ENCODE data around the gene ZNF777.

Gene ZNF777

DNA sequence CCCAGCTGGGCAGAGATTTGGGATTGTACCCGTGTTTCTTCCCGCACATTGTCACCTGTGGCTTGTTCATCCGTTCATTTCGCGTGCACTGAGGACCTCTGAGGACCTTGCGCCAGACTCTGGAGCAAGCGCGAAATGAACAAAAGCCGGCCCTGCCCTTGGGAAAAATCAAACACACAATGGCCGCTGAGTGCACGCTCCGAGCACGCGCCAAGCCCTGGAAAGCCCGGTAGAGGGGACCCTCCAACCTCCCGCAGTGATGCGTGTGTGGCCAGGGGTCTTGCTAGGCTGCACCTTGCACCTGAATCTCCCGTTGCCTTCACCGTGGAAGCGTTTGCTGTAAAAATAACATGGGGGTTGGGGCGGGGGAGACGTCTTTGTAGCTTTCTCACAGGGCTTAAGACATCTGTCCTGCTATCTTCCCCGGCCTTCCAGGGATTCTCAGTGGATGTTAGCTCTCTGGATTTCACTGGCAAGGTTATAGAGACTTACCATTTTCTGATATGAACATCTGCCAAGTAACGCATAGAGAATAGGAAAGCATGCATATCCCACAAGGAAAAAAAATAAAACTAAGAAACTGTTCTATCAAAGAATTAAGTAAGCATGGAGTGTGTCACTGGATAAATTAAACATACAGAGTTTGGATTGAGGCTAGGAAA is 37.3 kb downstream of the ZNF777 start:
- H3K79me2 ChIP-seq (ENCODE audit: insufficient read depth, low read length), result no peaks in the 10 kb centered on the region
- H2AFZ ChIP-seq (ENCODE audit: low read length), result no peak overlapping the region
- no peaks in the 10 kb centered on the region for H3K9me3 ChIP-seq (ENCODE audit: insufficient read depth, low read depth, low read length)
- H3K4me2 ChIP-seq (ENCODE audit: low read depth, low read length, poor library complexity, severe bottlenecking), result no peak overlapping the region
- H3K27me3 ChIP-seq (ENCODE audit: insufficient read depth, low read length, poor library complexity, severe bottlenecking), result no peaks in the 10 kb centered on the region
- no peak overlapping the region for H3K4me3 ChIP-seq (ENCODE audit: low read length, poor library complexity, severe bottlenecking)
- H3K36me3 ChIP-seq (ENCODE audit: insufficient read depth, low read length), result no peaks in the 10 kb centered on the region
- no peak overlapping the region for H3K9ac ChIP-seq (ENCODE audit: low read depth, low read length, poor library complexity, severe bottlenecking)
- no peak for TF ChIP-seq EZH2phosphoT487 (IDR thresholded peaks at IDR 0.05; ENCODE audit: borderline replicate concordance)
- TF ChIP-seq, protein P1, sequence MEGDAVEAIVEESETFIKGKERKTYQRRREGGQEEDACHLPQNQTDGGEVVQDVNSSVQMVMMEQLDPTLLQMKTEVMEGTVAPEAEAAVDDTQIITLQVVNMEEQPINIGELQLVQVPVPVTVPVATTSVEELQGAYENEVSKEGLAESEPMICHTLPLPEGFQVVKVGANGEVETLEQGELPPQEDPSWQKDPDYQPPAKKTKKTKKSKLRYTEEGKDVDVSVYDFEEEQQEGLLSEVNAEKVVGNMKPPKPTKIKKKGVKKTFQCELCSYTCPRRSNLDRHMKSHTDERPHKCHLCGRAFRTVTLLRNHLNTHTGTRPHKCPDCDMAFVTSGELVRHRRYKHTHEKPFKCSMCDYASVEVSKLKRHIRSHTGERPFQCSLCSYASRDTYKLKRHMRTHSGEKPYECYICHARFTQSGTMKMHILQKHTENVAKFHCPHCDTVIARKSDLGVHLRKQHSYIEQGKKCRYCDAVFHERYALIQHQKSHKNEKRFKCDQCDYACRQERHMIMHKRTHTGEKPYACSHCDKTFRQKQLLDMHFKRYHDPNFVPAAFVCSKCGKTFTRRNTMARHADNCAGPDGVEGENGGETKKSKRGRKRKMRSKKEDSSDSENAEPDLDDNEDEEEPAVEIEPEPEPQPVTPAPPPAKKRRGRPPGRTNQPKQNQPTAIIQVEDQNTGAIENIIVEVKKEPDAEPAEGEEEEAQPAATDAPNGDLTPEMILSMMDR (conservative IDR thresholded peaks at IDR 0.05; ENCODE audit: low read length), result no peak
- no peaks in the 10 kb centered on the region for H4K20me1 ChIP-seq (ENCODE audit: insufficient read depth, low read length, poor library complexity, severe bottlenecking)
- H3K4me1 ChIP-seq (ENCODE audit: insufficient read depth, low read length, poor library complexity, severe bottlenecking), result no peaks in the 10 kb centered on the region
- no peaks in the 10 kb centered on the region for H3F3A ChIP-seq (ENCODE audit: low read depth)
- no peaks in the 10 kb centered on the region for H3K9me2 ChIP-seq (replicated peaks; ENCODE audit: low read depth, low read length)

DNA sequence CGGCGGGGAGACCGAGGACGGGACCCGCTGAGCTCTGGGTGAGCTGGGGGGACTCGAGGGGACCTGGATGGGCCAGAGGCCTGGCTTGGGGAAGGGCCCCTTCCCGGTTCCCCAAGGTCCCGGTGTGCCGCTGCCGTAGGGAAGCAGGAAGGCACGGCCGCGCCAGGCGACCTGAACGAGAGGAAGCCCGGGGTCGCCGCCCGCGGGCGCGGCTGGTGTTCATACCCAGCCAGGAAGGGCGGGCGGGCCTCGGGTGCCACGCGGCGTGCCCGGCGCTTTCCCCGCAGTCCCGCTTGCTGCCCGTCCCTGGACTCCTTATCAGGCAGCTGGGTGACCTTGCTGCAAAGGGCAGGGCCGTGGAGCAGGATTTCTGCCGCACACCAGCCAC is 38.0 kb downstream of the ZNF777 start:
- H3K4me2 ChIP-seq (ENCODE audit: low read depth, low read length, poor library complexity, severe bottlenecking), result no peak overlapping the region
- no peaks in the 10 kb centered on the region for H3K36me3 ChIP-seq (ENCODE audit: insufficient read depth, low read length)
- TF ChIP-seq, protein P1 (conservative IDR thresholded peaks at IDR 0.05; ENCODE audit: low read length), result no peak
- no peak for TF ChIP-seq EZH2phosphoT487 (IDR thresholded peaks at IDR 0.05; ENCODE audit: borderline replicate concordance)
- H3F3A ChIP-seq (ENCODE audit: low read depth), result no peaks in the 10 kb centered on the region
- no peaks in the 10 kb centered on the region for H3K79me2 ChIP-seq (ENCODE audit: insufficient read depth, low read length)
- H3K4me1 ChIP-seq (ENCODE audit: insufficient read depth, low read length, poor library complexity, severe bottlenecking), result no peaks in the 10 kb centered on the region
- H3K9me3 ChIP-seq (ENCODE audit: insufficient read depth, low read depth, low read length), result no peaks in the 10 kb centered on the region
- no peak overlapping the region for H3K9ac ChIP-seq (ENCODE audit: low read depth, low read length, poor library complexity, severe bottlenecking)
- H3K9me2 ChIP-seq (replicated peaks; ENCODE audit: low read depth, low read length), result no peaks in the 10 kb centered on the region
- no peaks in the 10 kb centered on the region for H3K27me3 ChIP-seq (ENCODE audit: insufficient read depth, low read length, poor library complexity, severe bottlenecking)
- H2AFZ ChIP-seq (ENCODE audit: low read length), result no peak overlapping the region
- H4K20me1 ChIP-seq (ENCODE audit: insufficient read depth, low read length, poor library complexity, severe bottlenecking), result no peaks in the 10 kb centered on the region
- no peak overlapping the region for H3K4me3 ChIP-seq (ENCODE audit: low read length, poor library complexity, severe bottlenecking)

DNA sequence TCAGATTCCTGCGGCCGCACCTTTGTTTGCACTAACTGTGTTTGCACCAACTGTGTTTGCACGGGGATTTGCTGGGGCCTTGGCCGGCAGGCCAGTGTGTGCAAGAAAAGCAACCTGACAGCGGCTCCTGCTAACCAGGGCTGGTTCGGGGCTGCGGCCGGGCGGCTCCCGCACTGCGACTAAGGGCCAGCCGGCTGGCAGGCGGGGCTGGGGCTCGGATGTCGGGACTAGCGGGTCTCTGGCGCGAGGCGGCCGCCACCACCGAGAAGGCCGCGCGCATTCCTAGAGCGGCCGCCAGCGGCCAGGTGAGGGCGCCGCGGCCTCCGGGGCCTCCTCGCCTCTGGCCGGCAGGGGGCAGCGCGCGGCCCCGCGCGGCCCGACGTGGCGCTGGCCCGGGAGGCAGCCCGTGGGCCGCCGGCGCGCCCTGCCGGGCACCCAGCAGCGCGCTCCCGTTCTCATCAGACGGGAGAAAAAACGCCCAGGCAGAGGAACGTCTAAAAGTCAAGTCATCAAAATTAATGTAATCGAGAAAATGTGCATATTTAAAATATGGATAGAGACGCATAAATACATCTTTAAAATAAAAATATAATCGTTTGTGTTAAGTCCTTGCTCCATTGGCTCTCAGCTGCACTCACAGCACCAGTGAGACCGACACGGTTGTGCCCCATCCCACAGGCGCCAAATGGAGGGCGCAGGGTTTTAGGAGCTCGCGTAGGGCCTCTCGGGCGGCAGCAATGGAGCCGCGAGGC is 38.5 kb downstream of the ZNF777 start:
- no peaks in the 10 kb centered on the region for H4K20me1 ChIP-seq (ENCODE audit: insufficient read depth, low read length, poor library complexity, severe bottlenecking)
- no peak overlapping the region for H2AFZ ChIP-seq (ENCODE audit: low read length)
- TF ChIP-seq EZH2phosphoT487 (IDR thresholded peaks at IDR 0.05; ENCODE audit: borderline replicate concordance), result no peak
- TF ChIP-seq, protein P1 (conservative IDR thresholded peaks at IDR 0.05; ENCODE audit: low read length), result no peak
- H3K9me2 ChIP-seq (replicated peaks; ENCODE audit: low read depth, low read length), result no peaks in the 10 kb centered on the region
- H3F3A ChIP-seq (ENCODE audit: low read depth), result no peaks in the 10 kb centered on the region
- no peak overlapping the region for H3K4me2 ChIP-seq (ENCODE audit: low read depth, low read length, poor library complexity, severe bottlenecking)
- no peaks in the 10 kb centered on the region for H3K79me2 ChIP-seq (ENCODE audit: insufficient read depth, low read length)
- no peak overlapping the region for H3K9ac ChIP-seq (ENCODE audit: low read depth, low read length, poor library complexity, severe bottlenecking)
- no peak overlapping the region for H3K4me3 ChIP-seq (ENCODE audit: low read length, poor library complexity, severe bottlenecking)
- no peaks in the 10 kb centered on the region for H3K27me3 ChIP-seq (ENCODE audit: insufficient read depth, low read length, poor library complexity, severe bottlenecking)
- no peaks in the 10 kb centered on the region for H3K4me1 ChIP-seq (ENCODE audit: insufficient read depth, low read length, poor library complexity, severe bottlenecking)
- H3K9me3 ChIP-seq (ENCODE audit: insufficient read depth, low read depth, low read length), result no peaks in the 10 kb centered on the region
- H3K36me3 ChIP-seq (ENCODE audit: insufficient read depth, low read length), result no peaks in the 10 kb centered on the region
